HepG2 (cell line): ENCODE results near the gene PNKD. TPM values are rescaled to one million over a fixed set of nuclear protein-coding genes. Genes with fewer than 3 reads are reported as not detected.

Experiments
- CHCHD3 ChIP-seq: sonication (generic); formaldehyde crosslinking; IDR thresholded peaks from 2 replicates; pipeline ENCODE4 v1.8.0; 2022; ENCODE audit warnings: mild to moderate bottlenecking, missing genetic modification reagents, moderate library complexity
- ELF1 ChIP-seq: sonication (generic); formaldehyde crosslinking; IDR thresholded peaks from 2 replicates; pipeline ENCODE4 v1.4.0; 2020; ENCODE audit warnings: missing genetic modification reagents
- HDAC1 ChIP-seq: sonication (generic); formaldehyde crosslinking; IDR thresholded peaks from 2 replicates; pipeline ENCODE4 v1.5.1; 2020; ENCODE audit warnings: mild to moderate bottlenecking, missing genetic modification reagents
- IRX3 ChIP-seq: sonication (generic); formaldehyde crosslinking; IDR thresholded peaks from 2 replicates; pipeline ENCODE4 v1.8.1; 2023; ENCODE audit warnings: mild to moderate bottlenecking, low read depth, missing genetic modification reagents, borderline replicate concordance
- MAFF ChIP-seq: IDR thresholded peaks from 2 replicates; pipeline ENCODE4 v1.6.1; 2011; ENCODE audit warnings: low read depth, low read length, improper control_type of control experiment
- MXI1 ChIP-seq: IDR thresholded peaks from 3 replicates; pipeline ENCODE4 v1.6.1; 2012; ENCODE audit warnings: low read depth, low read length, inconsistent platforms, borderline replicate concordance
- PHF8 ChIP-seq: sonication (generic); formaldehyde crosslinking; IDR thresholded peaks from 2 replicates; pipeline ENCODE4 v1.5.0; 2020; ENCODE audit warnings: missing genetic modification reagents
- ZFY ChIP-seq: sonication (generic); formaldehyde crosslinking; IDR thresholded peaks from 2 replicates; pipeline ENCODE4 v1.4.0; 2020; ENCODE audit warnings: missing genetic modification reagents
- ZNF24 ChIP-seq: fragments of 450-650 bp; IDR thresholded peaks from 2 replicates; pipeline ENCODE4 v1.6.1; 2017; ENCODE audit warnings: antibody characterized with exemption, mild to moderate bottlenecking
- ZNF557 ChIP-seq: sonication (generic); formaldehyde crosslinking; IDR thresholded peaks from 2 replicates; pipeline ENCODE4 v1.4.0; 2020; ENCODE audit warnings: missing genetic modification reagents
- ZNF674 ChIP-seq: sonication (generic); formaldehyde crosslinking; IDR thresholded peaks from 2 replicates; pipeline ENCODE4 v1.5.0; 2020; ENCODE audit warnings: low read depth, mild to moderate bottlenecking, missing genetic modification reagents
- ZNF691 ChIP-seq: sonication (generic); formaldehyde crosslinking; IDR thresholded peaks from 2 replicates; pipeline ENCODE4 v1.4.0; 2020; ENCODE audit warnings: missing genetic modification reagents, low read depth, mild to moderate bottlenecking, borderline replicate concordance
- ZNF75D ChIP-seq: sonication (generic); formaldehyde crosslinking; IDR thresholded peaks from 2 replicates; pipeline ENCODE4 v1.8.1; 2023; ENCODE audit warnings: missing genetic modification reagents, mild to moderate bottlenecking, borderline replicate concordance
- ZNF781 ChIP-seq: sonication (generic); formaldehyde crosslinking; IDR thresholded peaks from 2 replicates; pipeline ENCODE4 v1.5.1; 2020; ENCODE audit warnings: borderline replicate concordance, mild to moderate bottlenecking, missing genetic modification reagents; ENCODE audit errors: not compliant biosample characterization
- ZSCAN9 ChIP-seq: IDR thresholded peaks from 2 replicates; pipeline ENCODE4 v1.6.1; 2016; ENCODE audit warnings: borderline replicate concordance
- polyA plus RNA-seq, 8 experiments: library from polyadenylated mRNA; depleted of rRNA in 3 of 8; stranded (reverse) in 7 of 8; unstranded in 1 of 8; fragments of >200 nt; fragmentation: Illumina TruSeq in 4 of 8; extraction: Trizol in 4 of 8; gene quantifications; 2 replicates each; pipeline versions ENCODE4 v1.2.1 to v1.2.3, GENCODE V29; 2011 to 2016; ENCODE audit warnings: low read depth in 4 of 8, missing spikeins in 1 of 8, mixed read lengths in 1 of 8; ENCODE audit not compliant: insufficient read depth in 1 of 8
- total RNA-seq, 5 experiments: library from RNA; depleted of rRNA; stranded (reverse); fragments of >200 nt; fragmentation: Illumina TruSeq; extraction: Trizol; gene quantifications; 2 replicates each; pipeline ENCODE4 v1.2.3, GENCODE V29; 2016; ENCODE audit warnings: low read depth in 1 of 5
- TF ChIP-seq, protein P1 (sequence below): IDR thresholded peaks from 2 replicates; pipeline ENCODE4 v1.6.1; 2016; ENCODE audit warnings: missing biosample characterization, missing genetic modification reagents, low read depth
- TF ChIP-seq, protein P2 (sequence below), 2 experiments: sonication (generic) in 1 of 2; formaldehyde crosslinking in 1 of 2; IDR thresholded peaks; 2 replicates each; pipeline versions ENCODE4 v1.6.1 to v1.9.0; 2014 to 2022; ENCODE audit warnings: antibody characterized with exemption in 1 of 2, borderline replicate concordance in 1 of 2, inconsistent platforms in 1 of 2, low read depth in 1 of 2, missing genetic modification reagents in 1 of 2

PNKD gene
- total and polyA plus RNA-seq, 2 of the 13 experiments (the other 11 are each of a cell fraction or from before 2014, with no cell fraction given): 55.9 to 80.4 TPM

- TF ChIP-seq, protein P1, sequence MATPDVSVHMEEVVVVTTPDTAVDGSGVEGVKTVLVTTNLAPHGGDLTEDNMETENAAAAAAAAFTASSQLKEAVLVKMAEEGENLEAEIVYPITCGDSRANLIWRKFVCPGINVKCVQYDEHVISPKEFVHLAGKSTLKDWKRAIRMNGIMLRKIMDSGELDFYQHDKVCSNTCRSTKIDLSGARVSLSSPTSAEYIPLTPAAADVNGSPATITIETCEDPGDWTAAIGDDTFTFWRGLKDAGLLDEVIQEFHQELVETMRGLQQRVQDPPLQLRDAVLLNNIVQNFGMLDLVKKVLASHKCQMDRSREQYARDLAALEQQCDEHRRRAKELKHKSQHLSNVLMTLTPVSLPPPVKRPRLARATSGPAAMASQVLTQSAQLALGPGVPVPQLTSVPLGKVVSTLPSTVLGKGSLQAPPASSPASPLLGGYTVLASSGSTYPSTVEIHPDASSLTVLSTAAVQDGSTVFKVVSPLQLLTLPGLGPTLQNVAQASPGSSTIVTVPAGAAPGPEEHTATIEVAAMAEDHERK (CRISPR knock-in tag): peak; percentile 41; the same call in 1 of the 2 replicates
- TF ChIP-seq ZFY (CRISPR knock-in tag) (peak; percentile 85), ELF1 (CRISPR knock-in tag) (peak; percentile 64), ZNF557 (CRISPR knock-in tag) (peak; percentile 74; the same call in 1 of the 2 replicates), ZNF674 (CRISPR knock-in tag) (0 out of 2 replicates have a peak, but pooled peaks have one; percentile 7), ZSCAN9 (peak; percentile 6; the same call in 1 of the 2 replicates), ZNF75D (CRISPR knock-in tag) (no peak; the same call in 1 of the 2 replicates), ZNF24 (peak; percentile 79), CHCHD3 (CRISPR knock-in tag) (no peak), ZNF691 (CRISPR knock-in tag) (peak; percentile 86; the same call in 1 of the 2 replicates), MAFF (no peak), ZNF781 (peak; percentile 85), IRX3 (CRISPR knock-in tag) (no peak), PHF8 (CRISPR knock-in tag) (peak; percentile 85), MXI1 (peak; percentile 74; the same call in 2 of the 3 replicates), HDAC1 (CRISPR knock-in tag) (peak; percentile 88)
- TF ChIP-seq, protein P2, sequence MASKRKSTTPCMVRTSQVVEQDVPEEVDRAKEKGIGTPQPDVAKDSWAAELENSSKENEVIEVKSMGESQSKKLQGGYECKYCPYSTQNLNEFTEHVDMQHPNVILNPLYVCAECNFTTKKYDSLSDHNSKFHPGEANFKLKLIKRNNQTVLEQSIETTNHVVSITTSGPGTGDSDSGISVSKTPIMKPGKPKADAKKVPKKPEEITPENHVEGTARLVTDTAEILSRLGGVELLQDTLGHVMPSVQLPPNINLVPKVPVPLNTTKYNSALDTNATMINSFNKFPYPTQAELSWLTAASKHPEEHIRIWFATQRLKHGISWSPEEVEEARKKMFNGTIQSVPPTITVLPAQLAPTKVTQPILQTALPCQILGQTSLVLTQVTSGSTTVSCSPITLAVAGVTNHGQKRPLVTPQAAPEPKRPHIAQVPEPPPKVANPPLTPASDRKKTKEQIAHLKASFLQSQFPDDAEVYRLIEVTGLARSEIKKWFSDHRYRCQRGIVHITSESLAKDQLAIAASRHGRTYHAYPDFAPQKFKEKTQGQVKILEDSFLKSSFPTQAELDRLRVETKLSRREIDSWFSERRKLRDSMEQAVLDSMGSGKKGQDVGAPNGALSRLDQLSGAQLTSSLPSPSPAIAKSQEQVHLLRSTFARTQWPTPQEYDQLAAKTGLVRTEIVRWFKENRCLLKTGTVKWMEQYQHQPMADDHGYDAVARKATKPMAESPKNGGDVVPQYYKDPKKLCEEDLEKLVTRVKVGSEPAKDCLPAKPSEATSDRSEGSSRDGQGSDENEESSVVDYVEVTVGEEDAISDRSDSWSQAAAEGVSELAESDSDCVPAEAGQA (IDR thresholded peaks at IDR 0.05; ENCODE audit: low read depth): no peak
- TF ChIP-seq, protein P2 (CRISPR knock-in tag; IDR thresholded peaks at IDR 0.05; ENCODE audit: borderline replicate concordance): peak; percentile 60; the same call in 1 of the 2 replicates
These were observed 125.7 kb downstream of the PNKD start (continued) for GRCh38 chr2:218395826-218396687.
